EH (cell line): Measurements from ENCODE around the gene WRAP73.
"Not testable (repeated sequence)": the region's sequence is repeated elsewhere in the genome, so short reads cannot be mapped to it uniquely, and the experiment has no call there.

Experiments
- DNase-seq: peaks from one replicate; pipeline ENCODE4 v3.0.0-alpha.2; 2015; ENCODE audit warnings: low read depth

The WRAP73 gene

DNA sequence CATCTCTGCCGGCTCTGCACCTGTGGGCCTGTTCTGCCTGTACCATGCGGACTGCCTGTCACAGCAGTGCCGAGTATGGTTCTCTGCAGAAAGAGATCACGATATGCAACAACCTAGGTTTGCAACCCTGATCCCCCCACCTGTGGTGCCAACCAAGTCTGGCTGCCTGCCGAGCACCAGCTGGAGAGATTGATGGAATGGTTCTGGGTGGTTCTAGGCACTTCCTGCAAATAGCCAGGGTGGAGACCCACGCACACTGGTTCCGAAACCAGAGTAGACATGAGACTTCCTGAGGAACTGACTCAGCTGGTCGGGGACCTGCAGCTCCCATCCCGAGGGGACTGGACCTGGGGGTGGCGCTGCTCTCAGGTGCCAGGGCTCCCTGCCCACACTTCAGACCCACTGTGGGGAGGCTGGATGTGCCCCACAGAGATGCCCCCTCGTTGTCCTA lies 19.7 kb downstream of the WRAP73 start:
- no peak for DNase-seq

DNA sequence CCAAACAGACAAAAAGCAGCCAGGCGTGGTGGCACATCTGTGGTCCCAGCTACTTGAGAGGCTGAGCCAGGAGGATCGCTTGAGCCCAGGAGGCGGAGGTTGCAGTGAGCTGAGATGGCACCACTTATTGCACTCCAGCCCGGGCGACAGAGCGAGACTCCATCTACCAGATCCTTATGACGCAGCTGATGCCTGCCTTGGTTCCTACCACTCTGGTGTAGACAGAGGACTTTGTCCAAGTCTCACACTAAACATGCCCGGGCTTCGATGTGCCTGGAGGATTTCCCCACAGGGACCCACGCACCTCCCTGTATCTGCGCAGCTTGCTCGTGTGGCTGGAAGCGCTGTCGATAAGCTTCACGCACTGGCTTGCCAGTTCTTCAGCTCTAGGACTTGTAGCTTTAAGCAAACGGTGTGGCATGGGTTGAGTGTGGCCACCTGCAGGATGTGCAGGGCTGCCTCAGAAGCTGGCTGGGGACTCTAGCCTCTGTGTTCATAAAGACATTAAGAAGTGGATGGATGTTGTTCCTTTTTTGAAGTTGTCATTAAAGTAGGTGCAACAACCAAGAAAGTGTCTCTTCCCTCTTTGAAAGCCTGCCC lies 20.2 kb downstream of the WRAP73 start:
- DNase-seq = no peak

DNA sequence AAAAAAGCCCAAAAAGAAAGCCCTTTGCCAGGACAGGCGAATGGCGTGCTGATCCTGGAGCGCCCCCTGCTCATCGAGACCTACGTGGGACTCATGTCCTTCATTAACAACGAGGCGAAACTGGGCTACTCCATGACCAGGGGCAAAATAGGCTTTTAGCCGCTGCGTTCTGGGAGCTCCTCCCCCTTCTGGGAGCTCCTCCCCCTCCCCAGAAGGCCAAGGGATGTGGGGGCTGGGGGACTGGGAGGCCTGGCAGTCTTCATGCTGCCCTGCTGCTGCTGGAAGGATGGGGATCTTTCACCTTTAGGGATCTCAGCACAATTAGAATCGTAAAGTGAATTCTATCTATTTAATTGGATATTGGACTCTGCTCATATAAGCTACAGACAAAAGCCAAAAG lies 21.5 kb downstream of the WRAP73 start:
- DNase-seq = no peak

DNA sequence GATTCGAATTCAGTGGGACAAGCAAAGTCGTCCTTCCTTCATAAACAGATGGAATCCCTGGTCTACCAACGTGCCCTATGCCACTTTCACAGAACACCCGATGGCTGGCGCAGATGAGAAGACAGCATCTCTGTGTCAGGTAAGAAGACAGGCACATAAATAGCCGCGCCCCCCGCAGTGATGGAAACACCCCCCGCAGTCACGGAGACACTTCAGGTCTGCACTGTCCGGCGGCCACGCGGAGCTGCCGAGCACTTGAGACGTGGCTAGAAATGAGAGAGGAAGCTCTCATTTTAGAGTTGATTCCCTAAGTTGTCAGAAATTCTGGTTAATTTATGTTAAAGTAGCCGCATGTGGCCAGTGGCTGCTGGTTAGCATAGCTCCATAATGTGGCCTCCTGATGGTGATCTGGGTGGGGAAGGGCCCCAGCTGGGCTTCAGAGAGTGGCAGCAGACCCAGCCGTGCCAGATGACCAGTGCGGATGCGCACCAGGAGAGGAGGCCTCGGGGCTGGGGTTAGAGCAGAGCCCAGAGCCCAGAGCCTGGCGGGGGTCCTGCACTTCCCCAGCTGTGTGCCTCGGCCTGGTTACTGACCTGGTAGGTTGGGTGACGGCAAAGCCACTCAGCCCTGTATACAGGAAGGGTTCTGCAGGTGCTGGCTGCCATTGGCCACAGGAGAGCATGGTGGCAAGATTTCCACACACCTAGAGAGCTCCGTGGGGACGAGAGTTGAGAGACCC lies 22.2 kb downstream of the WRAP73 start:
- DNase-seq = no peak

DNA sequence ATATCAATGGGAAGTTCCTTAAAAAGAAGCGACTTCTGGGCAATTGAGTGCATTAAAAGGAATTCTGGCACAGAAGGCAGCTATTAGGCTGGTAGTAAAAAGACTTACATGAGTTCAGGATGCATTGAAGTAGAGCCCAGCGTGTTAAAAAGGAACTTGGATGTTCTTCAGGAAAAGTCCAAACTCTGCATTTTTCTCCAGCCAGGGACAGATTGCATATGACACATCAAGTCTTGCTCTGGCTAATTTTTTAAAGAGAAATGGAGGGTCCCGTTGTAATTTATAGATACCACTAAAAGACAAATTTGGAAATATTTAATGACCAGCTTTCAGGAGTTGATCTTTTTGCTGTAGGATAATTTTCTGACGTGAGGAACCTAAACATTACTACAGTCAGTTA lies 23.9 kb downstream of the WRAP73 start:
- no peak for DNase-seq

DNA sequence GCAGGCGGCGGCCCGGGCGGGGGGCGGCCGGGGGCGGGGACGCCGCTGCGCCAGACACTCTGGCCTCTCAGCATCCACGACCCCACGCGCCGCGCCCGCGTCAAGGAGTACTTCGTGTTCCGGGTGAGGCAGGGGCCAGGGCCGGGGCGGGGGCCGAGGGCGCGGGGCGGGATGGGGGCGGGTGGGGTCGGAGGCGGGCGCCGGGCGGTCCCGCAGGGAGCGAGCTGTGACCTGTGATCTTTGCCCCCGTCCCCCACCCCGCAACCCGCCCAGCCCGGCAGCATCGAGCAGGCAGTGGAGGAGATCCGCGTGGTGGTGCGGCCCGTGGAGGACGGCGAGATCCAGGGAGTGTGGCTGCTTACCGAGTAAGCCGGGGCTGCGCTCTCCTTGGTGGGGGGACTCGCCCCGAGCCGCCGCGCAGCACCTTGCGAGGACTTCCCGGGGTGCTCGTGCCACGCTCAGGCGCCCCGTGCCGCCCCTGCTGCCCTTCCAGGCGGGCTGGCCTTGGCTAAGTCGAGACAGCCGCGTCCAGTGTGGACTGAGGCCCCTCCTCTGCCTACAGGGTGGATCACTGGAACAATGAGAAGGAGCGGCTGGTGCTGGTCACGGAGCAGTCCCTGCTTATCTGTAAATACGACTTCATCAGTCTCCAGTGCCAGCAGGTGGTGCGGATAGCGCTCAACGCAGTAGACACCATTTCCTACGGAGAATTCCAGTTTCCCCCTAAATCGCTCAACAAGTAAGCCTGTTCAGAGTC lies 24.6 kb downstream of the WRAP73 start:
- peak; percentile 47 for DNase-seq

DNA sequence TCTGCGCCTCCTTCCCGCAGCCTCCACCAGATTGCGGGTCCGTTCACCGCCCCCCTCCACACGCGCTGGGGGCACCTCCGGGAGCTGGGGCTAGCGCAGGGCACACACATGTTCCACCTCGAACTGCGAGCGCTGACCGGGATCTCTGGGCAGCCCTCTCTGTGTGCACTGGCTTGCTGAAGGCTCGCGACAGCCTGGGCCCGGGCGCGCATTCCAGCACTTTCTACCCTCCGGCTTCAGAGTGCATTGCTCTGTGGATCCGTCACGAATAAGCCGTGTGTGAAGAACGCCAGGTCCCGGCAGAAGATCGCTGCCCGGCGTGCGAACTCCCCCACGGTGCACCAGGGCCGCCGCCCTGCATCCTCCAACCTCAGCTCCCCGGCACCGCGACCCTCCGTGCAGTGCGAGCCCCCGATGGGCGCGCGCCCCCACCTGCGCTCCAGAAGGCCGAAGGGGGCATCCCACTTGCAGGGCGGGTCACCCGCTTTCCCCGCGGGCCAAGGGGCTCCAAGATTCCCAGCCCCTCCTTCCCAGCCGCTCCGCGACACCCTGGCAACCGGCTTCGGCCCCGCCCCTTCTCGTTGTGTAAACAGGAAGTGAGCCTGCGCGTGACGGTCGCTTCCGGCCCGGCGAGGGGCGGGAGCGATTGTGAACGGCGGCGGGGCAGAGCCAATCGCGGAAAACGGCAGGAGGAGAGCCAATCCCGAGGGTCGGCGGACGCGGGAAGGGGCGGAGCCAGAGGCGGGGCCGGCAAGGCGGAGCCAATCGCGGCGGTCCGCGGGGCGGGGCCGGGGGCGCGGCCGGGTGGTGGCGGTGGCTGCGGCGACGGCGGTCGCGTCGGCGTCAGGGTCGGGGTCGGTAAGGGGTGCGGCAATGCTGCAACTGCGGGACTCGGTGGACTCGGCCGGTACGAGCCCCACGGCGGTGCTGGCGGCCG lies 25.4 kb downstream of the WRAP73 start, which contains the start of gene TPRG1L:
Gene TPRG1L, plus strand, starts transcription at position 816 of the 937 bp plus-strand sequence. Its CDS starts 58 bp downstream, at position 874.
- DNase-seq = peak; percentile 96

DNA sequence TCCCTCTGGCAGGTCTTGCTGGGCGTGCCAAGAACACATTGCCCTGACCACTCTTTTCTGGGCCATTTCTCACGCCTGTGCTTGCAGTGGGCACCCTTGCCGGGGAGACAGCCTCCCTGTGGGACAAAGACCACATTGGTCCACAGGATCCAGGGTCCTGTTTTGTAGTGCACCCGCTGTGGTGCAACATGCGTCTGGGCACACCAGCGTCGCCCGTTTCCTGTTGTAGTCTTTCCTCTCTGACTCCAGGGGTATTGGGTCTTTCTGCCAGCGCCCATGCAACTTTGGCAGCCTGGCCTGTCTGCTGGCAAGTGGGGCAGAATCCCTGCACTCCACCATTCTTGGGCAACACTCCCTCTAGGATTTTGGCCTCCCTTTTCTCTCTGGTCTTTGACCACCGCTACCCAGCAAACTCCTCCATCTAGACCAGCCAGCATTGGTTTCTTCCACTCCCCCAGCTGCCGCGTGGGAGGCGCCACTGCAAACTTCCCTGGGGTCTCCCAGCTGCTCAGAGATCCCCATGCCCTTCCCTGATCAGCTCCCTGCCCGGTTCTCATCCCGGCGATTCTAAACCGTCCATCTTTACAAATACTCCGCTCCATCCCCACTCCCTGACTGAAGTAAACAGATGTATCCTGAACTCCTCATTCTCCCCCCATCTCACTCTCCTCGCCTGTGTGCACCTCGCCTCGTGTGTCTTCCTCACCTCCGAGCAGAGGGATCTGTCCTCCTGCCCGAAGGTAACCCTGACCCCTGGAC lies 26.3 kb downstream of the WRAP73 start:
- no peak for DNase-seq

DNA sequence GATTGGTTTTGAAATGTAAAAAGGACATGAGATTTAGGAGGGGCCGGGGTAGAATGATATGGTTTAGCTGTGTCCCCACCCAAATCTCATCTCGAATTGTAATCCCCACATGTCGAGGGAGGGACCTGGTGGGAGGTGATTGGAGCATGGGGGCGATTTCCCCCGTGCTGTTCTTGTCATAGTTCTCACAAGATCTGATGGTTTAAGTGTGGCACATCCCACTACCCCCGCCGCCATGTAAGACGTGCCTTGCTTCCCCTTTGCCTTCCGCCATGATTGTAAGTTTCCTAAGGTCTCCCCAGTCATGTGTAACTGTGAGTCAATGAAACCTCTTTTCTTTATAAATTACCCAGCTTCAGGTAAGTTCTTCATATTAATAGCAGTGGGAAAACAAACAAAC lies 27.8 kb downstream of the WRAP73 start:
- DNase-seq = not testable (repeated sequence)

DNA sequence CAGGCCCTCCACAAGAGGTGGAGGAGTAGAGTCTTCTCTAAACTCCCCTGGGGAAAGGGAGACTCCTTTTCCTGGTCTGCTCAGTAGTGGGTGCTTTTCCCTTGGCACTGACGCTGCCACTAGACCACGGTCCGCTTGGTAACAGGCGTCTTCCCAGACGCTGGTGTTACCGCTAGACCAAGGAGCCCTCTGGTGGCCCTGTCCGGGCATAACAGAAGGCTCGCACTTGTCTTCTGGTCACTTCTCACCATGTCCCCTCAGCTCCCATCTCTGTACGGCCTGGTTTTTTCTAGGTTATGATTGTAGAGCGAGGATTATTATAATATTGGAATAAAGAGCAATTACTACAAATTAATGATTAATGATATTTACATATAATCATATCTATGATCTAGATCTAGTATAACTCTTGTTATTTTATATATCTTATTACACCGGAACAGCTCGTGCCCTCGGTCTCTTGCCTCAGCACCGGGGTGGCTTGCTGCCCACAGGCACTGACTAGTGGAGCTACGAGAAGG lies 28.7 kb downstream of the WRAP73 start:
- peak; percentile 61 for DNase-seq

DNA sequence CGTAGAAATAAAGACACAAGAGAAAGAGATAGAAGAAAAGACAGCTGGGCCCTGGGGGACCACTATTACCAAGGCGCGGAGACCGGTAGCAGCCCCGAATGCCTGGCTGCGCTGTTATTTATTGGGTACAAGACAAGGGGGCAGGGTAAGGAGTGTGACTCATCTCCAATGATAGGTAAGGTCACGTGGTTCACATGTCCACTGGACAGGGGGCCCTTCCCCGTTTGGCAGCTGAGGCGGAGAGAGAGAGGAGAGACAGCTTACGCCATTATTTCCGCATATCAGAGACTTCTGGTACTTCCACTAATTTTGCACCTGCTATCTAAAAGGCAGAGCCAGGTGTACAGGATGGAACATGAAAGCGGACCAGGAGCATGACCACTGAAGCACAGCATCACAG lies 29.2 kb downstream of the WRAP73 start:
- no peak for DNase-seq

DNA sequence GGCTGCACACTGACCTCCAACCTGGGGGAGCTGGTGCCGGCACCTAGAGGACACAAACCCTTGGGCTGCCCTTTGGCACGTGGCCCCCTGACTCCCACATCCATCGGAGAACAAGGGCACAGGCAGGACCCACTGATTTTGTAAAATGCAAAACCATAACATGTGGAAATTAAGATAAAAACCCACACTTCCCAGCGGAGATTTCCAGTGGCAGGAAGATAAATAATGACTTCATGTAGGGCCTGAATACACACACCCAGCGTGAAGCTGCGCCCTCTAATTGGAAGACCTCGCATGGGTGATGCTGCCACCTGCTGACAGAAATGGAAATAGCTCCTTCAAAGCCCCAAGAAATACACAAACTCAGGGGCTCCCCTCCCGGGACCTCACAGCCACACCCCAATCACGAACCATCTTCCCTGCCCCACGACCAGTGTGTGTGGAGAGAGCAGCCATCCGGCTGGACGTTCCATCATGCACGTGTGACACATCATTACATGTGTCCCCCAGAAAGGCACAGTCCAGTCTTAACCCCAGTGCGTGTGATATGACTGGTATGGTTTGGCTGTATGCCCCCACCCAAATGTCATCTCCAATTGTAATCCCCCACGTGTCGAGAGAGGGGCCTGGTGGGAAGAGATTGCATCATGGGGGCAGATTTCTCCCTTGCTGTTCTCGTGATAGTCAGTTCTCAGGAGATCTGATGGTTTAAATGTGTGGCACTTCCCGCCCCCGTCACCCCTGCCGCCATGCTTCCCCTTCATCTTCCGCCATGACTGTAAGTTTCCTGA lies 30.8 kb downstream of the WRAP73 start:
- DNase-seq = peak; percentile 78

DNA sequence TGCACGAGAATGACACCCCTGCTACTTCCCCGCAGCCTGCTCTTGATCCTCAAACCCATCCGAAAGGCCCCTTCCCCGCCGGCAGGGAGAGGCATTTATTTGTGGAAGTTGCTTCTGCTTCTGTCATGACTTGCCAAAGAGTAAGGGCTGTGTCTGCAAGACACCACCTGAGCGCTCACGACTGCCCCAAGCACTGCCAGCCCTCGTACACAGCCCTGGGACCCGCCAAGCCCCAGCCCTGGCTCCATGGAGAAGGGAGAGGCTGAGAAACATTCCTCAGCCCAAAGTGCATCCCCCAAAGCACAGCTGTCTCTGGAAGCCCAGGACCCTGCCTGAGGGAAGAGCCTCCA lies 31.4 kb downstream of the WRAP73 start:
- DNase-seq = no peak

DNA sequence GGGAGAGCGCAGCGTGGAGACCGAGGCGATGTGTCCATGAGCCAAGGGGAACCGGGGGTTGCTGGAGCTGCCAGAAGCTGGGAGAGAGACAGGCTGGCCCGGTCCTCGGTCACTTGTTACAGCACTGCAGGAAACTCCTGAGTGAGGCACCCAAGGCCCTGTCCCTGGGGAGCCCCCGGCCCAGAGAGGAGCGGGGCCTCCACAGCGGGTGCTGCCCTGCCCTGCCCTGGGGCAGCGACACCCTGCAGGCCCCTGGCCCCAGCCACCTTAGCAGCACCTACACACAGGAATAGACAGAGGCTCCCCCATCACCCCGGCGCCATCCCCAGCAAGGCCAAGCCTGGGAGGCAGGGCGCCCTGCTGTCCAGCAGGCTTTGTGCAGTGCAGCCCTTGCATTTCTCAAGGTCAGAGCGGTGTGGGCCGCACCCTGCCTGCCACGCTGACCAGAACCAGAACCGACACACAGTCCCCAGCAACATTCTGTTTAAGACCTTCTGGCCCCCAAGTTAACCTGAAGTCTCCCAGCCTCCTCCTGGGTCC lies 32.0 kb downstream of the WRAP73 start:
- DNase-seq = no peak

DNA sequence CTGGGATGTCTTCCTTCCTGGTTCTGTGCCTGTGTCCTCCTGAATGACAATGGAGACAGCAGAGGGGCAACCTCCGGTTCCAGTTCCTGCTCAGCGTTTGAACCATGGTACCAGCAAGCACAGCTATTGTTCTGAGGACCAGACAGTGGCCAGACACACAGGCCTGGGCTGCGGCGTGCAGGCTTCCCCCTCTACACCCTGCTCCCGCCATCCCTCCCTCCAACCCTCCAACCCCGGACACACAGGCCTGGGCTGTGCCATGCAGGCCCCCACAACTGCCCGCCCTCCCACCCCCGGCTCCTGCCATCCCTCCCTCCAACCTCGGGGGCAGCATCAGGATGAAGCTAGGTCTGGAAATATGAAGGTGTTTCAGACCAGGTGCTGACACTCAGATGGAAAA lies 33.0 kb downstream of the WRAP73 start:
- no peak for DNase-seq

DNA sequence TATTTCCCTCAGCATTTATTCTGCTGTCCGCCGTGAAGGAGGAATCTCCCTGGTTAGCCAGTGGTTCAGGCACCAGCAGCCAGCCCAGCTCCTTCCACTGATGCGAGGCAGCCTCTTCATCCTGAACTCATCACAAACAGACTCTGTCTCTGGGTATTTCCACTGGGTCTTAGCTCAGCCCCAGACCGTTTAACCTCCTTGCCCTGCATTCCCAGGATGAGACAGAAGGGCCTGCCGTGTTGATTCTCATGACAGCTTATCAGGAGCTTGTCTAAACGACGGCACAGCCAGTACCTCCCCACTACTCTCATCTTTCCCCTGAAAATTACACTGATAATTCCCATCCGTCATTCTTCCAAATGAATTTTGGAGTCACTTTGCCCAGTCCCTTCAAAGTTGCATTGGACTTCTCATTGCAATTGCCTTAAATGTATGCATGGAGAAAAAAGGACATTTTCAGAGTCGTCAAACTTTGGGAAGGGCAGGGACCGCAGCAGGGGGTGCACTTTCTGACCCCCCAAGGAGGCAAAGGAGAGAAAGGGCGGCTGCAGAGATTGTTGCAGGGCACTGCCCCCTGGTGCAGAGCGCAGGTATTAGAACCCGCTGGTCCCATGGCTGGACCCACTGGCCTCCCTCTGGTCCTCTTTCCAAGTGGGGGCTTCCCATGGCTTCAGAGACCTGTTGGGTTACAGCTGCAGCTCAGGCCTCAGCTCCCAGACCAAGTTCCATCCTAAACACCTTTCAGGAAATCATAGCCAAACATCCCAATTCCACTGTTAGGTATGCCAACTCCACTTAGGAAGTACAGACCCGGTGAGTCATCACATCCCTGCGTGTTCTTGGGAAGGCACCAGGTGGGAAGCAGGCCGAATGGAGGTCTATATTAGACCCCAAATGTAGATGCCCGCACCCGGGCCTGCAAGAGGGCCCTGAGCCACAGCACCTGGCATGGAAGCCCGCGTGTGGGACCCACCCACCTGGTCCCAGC lies 34.9 kb downstream of the WRAP73 start:
- peak; percentile 25 for DNase-seq

DNA sequence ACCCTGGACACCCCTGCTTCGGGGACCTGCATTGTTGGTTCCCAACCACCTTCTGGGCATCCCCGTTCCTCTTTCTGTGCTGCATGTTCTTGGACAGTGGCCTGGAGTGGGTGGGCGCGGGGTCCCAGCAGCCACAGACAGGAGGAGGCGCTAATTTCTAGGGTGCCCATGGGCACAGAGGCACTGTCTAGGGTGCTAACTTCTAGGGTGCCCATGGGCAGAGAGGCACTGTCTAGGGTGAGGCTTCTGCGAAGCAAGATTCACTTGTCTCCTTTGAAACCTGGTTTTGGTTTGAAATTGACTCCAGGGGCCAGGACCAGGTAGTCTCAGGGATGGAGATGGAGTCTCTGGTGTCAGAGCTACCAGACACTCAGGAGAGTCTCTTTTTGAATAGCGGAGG lies 37.8 kb downstream of the WRAP73 start:
- no peak for DNase-seq

DNA sequence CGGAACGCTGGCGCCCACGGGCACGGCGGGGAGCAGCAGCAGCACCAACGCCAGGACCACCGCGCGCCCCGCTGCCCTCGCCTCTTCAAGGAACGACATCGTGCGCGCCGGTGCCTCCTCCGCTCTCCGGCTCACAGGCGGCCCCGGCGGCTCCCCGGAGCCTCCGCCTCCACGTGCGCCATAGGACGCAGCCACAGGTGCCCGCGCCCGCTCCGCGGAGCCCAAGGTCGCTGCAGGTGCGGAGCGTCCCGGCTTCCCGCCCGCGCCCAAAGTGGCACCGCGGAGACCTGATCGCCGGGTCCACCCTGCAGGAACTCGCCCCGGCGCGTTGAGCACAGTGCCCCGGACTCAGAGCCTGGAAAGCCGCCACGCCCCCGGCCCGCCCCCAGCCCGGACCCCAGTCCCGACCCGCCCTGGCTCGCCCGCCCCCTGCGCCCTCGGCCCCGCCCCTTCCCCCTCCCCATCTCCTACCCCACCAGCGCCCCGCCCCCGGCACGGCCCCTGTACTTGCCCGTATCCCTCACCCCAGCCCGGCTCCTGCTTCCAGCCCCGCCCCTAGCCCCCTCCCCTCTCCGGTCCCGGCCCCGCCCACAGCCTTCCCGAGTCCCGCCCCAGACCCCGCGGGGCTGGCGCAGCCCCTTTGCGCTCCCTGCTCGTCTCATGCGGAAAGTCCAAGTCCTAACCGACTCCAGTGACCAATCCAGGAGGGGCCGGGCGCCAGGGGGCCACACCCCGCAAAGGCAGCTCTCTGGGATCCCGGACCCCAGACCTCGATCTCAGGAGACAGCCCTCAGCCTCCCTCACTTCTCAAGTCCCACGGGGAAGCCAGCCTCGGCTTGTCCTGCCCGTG lies 38.5 kb downstream of the WRAP73 start, which contains the start of gene MEGF6:
Gene MEGF6, minus strand, starts transcription at position 339 of the 850 bp plus-strand sequence. Its CDS starts 240 bp downstream, at position 99.
- DNase-seq = peak; percentile 55
